HEK293 (cell line): ENCODE measurements around the gene METAP1D.

ENCODE experiments used
- KLF16 ChIP-seq: fragments of 450-650 bp; formaldehyde crosslinking; IDR thresholded peaks from 2 replicates; pipeline ENCODE4 v1.5.1; 2017; ENCODE audit warnings: missing biosample characterization, missing genetic modification characterization
- YY1 ChIP-seq: fragments of 450-650 bp; formaldehyde crosslinking; IDR thresholded peaks from 2 replicates; pipeline ENCODE4 v1.5.1; 2018; ENCODE audit warnings: missing biosample characterization, missing genetic modification characterization
- TF ChIP-seq, protein P1 (sequence below): sonication (generic); formaldehyde crosslinking; IDR thresholded peaks from 2 replicates; pipeline ENCODE4 v1.8.1; 2022; ENCODE audit warnings: mild to moderate bottlenecking, moderate library complexity, missing genetic modification reagents
- TF ChIP-seq, protein P2 (sequence below): fragments of 450-650 bp; formaldehyde crosslinking; IDR thresholded peaks from 2 replicates; pipeline ENCODE4 v1.5.1; 2016; ENCODE audit warnings: missing biosample characterization, missing genetic modification characterization

DNA sequence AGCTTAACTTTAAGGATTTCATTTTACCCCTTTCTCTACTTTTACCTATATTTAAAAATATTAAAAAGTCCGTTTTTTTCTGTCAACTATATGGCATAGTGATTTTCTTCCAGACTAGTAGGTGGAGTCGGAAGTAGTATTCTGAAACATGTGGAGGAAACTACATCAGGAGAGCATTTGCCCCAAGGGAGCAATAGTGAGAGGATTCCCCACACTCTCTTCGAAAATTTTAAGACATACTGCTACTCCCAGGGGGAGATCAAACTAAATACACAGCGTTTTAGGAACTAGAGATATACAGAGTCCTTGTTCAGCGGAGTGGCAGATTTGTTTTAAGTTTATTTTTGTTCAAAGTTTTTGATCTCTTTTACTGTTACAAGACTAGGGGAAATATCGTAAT lies 40.6 kb downstream of the METAP1D start:
- TF ChIP-seq YY1 (no peak), KLF16 (tag by site-specific recombination) (no peak)
- TF ChIP-seq, protein P1, sequence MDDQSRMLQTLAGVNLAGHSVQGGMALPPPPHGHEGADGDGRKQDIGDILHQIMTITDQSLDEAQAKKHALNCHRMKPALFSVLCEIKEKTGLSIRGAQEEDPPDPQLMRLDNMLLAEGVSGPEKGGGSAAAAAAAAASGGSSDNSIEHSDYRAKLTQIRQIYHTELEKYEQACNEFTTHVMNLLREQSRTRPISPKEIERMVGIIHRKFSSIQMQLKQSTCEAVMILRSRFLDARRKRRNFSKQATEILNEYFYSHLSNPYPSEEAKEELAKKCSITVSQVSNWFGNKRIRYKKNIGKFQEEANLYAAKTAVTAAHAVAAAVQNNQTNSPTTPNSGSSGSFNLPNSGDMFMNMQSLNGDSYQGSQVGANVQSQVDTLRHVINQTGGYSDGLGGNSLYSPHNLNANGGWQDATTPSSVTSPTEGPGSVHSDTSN (CRISPR knock-in tag), result no peak
- TF ChIP-seq, protein P2, sequence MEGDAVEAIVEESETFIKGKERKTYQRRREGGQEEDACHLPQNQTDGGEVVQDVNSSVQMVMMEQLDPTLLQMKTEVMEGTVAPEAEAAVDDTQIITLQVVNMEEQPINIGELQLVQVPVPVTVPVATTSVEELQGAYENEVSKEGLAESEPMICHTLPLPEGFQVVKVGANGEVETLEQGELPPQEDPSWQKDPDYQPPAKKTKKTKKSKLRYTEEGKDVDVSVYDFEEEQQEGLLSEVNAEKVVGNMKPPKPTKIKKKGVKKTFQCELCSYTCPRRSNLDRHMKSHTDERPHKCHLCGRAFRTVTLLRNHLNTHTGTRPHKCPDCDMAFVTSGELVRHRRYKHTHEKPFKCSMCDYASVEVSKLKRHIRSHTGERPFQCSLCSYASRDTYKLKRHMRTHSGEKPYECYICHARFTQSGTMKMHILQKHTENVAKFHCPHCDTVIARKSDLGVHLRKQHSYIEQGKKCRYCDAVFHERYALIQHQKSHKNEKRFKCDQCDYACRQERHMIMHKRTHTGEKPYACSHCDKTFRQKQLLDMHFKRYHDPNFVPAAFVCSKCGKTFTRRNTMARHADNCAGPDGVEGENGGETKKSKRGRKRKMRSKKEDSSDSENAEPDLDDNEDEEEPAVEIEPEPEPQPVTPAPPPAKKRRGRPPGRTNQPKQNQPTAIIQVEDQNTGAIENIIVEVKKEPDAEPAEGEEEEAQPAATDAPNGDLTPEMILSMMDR (tag by site-specific recombination), result no peak
